GM19463 (cell line): Measurements from ENCODE around the gene MRRF.
"Not testable (repeated sequence)": the region's sequence is repeated elsewhere in the genome, so short reads cannot be mapped to it uniquely, and the experiment has no call there.

Source experiments
- ATAC-seq: cut with Tn5 transposase; IDR thresholded peaks from one replicate; pipeline ENCODE4 v1.9.1; 2021; ENCODE audit warnings: mild to moderate bottlenecking, moderate library complexity; ENCODE audit not compliant: unreplicated experiment

Gene MRRF

GRCh38 chr9:122350577-122351355, 86.1 kb downstream of the MRRF start:
- peak; percentile 90 for ATAC-seq

- ATAC-seq, result no peak
These were observed 90.0 kb downstream of the MRRF start for GRCh38 chr9:122354536-122355199.

GRCh38 chr9:122355336-122355875, 90.7 kb downstream of the MRRF start:
- no peak for ATAC-seq

- ATAC-seq, result no peak
These were observed 91.9 kb downstream of the MRRF start for GRCh38 chr9:122356627-122357026.

GRCh38 chr9:122360891-122361290, 96.2 kb downstream of the MRRF start:
- ATAC-seq, result no peak

- not testable (repeated sequence) for ATAC-seq
These were observed 98.4 kb downstream of the MRRF start for GRCh38 chr9:122363131-122363530.

- no peak for ATAC-seq
These were observed 99.6 kb downstream of the MRRF start for GRCh38 chr9:122364117-122364782.

GRCh38 chr9:122364783-122365150, 100.1 kb downstream of the MRRF start:
- ATAC-seq, result no peak

GRCh38 chr9:122366074-122366660, 101.5 kb downstream of the MRRF start:
- no peak for ATAC-seq

- no peak for ATAC-seq
These were observed 102.4 kb downstream of the MRRF start for GRCh38 chr9:122367065-122367464.

- no peak for ATAC-seq
These were observed 103.2 kb downstream of the MRRF start for GRCh38 chr9:122367774-122368460.

GRCh38 chr9:122368642-122369041, 104.0 kb downstream of the MRRF start:
- no peak for ATAC-seq

GRCh38 chr9:122370303-122370702, 105.6 kb downstream of the MRRF start:
- peak; percentile 42 for ATAC-seq

- peak; percentile 74 for ATAC-seq
These were observed 106.4 kb downstream of the MRRF start, which contains the start of gene PTGS1 for GRCh38 chr9:122370869-122371755. TSS of gene PTGS1 (plus strand) at chr9:122371024. CDS start at chr9:122371085, 61 bp downstream.

GRCh38 chr9:122371846-122372245, 107.2 kb downstream of the MRRF start:
- no peak for ATAC-seq

- no peak for ATAC-seq
These were observed 108.5 kb downstream of the MRRF start for GRCh38 chr9:122372856-122373845.

GRCh38 chr9:122374885-122375420, 110.3 kb downstream of the MRRF start:
- no peak for ATAC-seq

- ATAC-seq, result no peak
These were observed 112.1 kb downstream of the MRRF start for GRCh38 chr9:122376796-122377195.
